GM21423 (cell line): ENCODE results near the gene LRRC47.

ENCODE experiments used
- ATAC-seq: cut with Tn5 transposase; IDR thresholded peaks from one replicate; pipeline ENCODE4 v1.9.1; 2021; ENCODE audit warnings: mild to moderate bottlenecking, moderate library complexity; ENCODE audit not compliant: unreplicated experiment

LRRC47 gene

DNA sequence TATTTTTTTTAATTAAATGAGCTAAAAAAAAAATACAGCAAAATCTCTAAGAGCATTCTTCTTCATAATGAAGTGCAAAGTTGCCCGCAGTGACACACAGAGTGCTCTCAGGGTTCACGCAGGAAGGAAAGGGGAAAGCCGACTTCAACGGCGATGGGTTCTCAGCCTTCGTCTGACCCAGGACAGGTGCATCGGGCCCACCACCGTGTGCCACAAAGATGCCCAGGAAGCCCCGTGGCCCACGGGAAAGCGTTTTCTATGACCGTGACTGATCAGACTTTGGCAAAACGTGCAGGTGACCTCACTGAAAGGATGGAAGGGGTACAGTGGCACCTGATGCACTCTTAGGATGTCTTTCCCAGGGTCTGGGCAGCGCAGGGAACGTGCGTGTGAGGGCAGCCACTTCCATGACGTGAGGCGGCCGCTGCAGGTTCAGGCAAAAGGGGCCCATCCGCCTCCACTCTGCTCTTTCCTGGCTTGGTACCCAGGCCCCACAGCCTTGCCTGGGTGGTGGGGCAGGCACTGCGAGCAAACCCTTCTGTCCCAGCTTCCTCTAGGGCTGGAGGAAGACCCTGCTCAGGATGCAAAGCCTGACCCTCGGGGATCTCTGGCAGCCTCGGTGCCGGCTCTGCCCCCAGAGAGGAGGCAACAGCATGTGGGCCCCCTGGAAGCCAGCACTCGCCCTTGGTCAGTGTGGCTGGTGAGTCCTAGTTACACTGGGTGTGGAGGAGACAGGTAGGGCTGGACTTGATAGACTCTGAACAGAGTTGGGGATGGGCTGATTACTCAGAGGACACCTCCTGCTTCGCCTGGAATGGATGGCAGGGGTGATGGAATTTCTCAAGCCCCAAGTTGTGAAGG lies 8.3 kb downstream of the LRRC47 start:
- no peak for ATAC-seq

DNA sequence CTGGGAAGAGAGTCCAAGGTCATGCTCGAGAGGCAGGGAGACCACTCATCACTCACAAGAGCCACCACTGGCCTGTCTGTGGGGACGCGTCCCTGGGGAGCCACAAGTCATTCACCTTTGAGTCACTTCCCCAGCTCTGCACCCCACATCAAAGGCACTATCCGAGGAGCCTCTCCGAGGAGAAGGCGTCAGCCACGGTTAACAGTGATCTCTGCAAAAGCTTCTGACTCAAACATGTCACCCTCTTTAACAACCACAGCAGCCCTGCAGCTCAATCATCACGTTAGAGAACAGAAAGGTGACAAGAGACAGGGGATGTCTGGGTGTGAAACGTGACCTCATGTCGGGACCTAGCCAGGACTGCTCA lies 9.0 kb downstream of the LRRC47 start:
- ATAC-seq, result no peak

DNA sequence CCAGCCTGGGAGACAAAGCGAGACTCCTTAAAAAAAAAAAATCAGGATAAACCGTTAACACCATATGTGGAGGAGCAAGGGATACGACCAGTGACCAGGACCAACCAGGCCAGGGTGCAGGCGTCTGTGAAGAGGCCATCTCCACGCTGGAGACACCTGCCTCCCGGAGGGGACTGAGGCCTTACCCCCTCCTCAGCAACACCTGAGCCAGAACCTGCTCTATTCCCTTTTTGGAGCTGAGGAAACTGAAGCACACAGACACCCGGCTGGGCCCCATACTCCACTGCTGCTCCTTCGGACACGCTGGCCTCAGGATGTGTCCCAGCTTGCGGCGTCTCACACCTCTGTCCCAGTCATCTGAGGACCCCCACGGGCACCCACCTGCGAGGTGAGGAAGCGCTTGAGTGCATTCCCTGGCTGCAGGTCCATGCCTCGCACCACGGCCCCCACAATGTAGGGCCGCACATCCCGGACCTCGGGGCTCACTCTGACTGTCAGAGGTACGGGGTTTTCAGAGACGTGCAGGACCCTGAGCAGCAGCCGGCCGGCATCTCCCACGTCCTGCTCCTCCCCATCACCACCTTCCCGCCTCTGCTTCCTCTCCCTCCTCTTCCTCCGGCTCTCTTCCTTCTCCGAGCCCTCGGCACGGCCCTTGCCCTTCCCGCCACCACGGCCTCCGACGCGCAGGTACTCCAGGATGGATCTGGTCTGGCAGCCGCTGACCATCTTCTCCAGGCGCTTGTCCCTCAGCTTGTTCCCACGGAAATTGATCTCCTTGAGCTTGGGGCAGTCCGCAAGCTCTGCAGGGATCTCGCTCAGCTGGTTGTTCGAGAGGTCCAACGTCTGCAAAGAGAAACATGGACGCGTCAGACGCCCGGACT lies 9.6 kb downstream of the LRRC47 start:
- ATAC-seq, result no peak

DNA sequence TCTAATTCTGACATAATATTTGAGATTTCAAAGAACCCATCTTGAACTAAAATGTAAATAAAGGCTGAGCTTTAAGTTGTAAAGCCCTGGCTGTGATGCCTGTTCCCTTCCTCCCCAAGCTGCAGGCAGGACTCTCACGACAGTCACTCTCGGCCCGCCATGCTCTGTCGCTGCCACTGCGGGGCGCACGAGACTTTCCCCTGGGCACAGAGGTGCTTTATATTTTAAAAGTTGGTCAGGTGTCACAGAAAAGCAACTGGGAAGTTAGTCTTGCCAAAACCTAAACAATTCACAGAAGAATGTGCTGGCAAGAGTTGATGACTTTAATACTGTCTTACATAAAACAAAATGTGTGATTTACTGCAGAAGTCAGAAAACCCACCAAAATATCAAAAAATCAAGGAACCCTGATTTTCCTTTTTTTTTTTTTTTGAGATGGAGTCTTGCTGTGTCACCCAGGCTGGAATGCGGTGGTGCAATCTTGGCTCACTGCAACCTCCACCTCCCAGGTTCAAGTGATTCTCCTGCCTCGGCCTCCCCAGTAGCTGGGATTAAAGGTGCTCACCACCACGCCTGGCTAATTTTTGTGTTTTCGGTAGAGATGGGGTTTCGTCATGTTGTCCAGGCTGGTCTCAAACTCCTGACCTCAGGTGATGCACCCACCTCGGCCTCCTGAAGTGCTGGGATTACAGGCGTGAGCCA lies 10.7 kb downstream of the LRRC47 start:
- no peak for ATAC-seq

DNA sequence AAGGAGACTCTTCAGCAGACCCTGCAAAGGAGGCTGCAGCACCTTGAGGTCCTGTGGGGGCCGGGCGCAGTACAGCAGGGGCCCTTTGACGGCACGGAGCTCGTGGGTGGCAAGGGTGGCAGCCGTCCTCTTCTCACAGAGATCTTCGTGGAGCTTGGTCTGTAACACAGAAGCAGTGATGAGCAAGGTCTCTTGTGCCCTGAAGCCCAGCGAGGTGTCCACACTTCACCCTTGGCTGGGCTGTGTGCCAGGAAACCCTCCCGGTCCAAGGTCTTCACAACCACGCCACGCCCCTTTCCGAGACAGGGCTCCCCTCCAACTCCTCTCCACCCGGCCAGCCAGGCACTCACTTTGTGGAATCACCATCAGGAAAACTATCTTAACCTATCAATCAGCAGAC lies 11.3 kb downstream of the LRRC47 start:
- ATAC-seq, result no peak

DNA sequence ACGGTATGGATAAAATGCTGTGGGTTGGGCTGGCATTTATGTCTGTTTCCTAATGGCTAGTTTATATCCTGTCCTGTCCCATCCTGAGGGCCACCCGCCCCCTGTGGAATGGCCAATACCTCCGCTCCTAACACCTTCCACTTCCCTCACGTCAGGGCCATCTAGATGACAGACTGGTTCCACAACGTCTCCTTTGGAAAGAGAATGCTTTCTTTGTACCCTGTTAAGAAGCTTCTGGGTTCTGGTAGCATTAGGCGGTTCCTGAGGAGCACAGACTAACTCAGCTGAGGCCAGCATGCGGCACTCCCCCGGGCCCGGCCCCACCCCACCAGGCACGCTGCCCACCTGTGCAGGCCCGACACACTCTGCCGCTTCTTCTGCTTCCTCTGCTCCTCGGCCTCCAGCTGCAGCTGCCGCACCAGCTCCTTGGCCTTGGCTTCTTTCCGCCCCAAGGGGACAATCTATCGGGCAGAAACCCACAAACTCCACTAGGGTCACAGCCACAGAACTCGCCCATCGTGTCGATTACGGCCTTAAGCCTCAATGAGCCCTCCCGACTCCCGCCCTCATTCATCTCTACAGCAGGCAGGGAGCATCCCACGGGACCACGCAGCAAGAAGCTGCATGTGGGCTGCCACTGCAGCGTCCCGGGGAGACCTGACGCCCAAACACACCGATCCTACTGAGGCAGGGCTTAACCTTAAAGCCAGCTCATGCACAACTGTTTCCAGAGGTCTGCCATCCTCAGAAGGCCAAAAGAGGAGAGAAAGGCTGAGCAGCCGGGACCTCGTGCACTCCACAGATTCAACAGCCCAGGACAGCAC lies 12.4 kb downstream of the LRRC47 start:
- ATAC-seq, result no peak

DNA sequence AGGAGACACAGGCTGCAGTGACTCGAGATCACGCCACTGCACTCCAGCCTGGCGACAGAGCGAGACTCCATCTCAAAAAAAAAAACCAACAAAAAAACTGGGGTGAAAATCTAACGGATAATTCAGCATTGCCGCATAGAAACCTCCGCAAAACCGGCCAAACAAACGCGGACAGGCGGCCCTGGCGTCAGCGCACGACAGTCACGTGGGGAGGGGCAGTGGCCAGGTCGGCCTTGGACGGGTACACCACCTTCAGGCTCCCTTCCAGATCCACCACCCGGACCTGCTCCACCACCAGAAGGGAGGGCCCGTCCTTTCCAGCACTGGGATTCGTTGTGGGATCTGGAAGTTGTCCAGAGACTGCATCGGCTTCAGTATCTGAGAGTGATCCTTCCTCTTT lies 15.4 kb downstream of the LRRC47 start:
- ATAC-seq, result no peak

DNA sequence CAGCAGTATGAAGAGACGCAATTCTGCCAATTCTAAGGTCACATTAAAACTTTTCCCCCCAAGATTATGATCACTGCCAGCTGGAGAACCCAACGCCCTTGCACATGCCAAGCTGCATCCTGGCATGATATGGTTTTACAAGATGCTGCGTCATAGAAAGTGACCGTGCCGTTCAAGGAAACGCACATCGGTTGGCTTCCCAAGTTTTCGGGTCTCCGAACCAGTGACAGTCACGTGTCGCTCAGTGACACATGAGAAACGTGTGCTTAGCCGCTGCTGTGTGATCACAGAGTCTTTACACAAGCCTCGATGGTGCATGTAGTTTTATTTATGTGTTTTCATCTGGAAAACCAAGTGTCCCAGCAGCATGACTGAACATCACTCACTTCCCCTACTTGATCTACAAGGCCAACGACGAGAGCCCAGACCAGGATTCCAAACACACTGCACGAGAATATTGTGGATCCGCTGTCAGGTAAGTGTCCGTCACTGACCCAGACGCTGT lies 16.3 kb downstream of the LRRC47 start:
- ATAC-seq, result no peak

DNA sequence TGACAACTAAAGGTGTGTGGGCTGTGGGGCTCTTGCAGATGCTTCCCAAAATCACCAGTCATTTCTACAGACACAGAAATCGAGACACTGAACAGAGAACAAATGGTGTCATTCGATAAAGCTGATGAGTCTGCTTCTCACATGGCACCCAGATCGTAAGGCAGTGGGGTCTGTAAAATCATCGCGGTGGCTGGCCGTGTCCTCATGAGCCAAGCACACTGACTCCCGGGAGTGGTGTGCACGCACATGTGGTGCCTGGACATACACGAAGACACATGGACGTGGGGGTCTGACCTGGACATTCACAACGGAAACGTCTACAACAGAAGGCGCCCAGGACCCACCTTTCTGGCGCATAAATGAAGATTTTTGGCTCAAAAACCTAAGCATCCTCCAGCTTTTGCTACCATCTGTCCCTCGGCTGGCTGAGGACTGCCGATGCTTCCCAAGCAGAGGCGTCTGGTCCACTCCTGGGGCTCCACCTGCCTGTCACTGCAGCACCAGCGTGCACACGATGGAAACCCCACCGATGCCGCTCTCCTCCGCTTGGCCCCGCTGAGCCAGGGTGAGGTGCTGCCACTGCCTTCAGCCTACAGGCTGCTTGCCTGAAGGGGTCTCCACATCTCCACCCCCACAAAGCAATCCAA lies 16.9 kb downstream of the LRRC47 start:
- ATAC-seq, result no peak

DNA sequence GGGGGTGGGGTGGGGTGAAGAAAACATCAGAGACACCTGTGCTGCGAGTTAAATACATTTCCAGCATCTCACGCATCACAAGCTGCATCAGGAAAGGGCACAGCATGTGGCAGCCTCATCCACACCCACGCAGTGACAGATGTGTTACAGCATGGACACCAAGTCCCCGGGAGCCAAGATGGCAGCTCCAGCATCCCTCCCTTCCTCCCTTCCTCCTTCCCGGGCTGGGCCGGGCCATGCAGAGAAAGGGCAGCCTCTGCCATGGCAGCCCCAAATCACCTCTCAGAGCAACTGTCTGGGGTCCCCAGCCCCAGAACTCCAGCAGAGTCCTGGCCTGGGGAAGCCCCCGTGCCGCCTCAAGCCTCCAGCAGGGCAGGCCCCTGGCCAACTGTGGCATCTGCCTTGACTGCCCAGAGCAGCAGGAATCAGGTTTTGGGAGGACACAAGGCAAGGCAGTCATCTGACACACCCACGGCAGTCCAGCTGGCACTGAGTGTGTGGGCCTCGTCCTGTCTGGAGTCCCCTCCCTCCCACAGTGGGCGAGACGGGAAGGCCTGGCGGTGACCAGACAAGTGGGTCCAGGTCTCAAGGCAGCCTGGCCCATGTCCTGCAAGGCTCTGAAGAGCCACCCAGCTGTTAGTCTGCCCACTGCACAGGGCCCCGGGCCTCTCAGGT lies 17.6 kb downstream of the LRRC47 start:
- ATAC-seq, result no peak

DNA sequence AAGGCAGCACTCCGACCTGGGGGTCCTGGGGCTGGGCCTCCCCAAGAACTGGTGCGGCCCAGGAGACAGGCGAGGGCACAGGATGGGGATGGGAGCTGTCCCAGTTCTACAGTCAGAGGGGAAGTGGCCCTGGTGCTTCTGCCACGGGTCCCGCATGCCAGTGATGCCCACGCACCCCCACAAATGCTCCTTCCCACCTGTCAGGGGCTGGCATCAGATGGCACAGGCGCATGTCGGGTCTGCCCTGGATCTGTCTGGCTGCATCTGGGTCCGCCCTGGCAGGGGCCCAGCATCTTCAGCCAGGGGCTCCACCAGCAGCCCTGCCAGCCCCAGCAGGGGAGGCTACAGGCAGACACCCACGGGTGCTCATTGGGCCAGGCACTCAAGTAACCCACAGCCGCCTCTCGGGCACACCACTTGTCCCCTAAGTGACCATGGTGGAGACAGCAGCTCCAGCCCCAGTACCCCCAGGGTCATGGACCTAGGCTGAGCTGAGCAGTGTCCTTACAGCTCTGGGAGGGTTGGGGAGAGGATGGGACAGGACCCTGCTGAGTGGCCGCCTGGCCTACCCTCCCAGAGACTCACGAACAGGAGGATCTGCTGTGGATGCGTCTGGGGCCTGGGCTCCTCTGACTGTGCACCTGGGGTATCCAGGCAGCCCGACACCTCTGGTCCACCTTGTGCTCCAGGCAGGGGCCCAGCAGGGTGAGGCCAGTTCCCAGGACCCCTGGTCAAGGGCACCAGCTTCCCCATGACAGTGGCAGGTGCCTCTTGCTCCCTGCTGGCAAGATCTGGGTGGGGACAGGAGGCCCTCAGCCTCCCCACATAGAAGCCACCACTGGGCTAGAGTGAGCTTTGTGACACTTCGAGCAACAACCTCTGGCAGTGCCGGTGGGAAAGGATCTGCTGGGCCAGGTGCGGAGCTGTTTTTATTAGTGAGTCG lies 18.4 kb downstream of the LRRC47 start:
- no peak for ATAC-seq

DNA sequence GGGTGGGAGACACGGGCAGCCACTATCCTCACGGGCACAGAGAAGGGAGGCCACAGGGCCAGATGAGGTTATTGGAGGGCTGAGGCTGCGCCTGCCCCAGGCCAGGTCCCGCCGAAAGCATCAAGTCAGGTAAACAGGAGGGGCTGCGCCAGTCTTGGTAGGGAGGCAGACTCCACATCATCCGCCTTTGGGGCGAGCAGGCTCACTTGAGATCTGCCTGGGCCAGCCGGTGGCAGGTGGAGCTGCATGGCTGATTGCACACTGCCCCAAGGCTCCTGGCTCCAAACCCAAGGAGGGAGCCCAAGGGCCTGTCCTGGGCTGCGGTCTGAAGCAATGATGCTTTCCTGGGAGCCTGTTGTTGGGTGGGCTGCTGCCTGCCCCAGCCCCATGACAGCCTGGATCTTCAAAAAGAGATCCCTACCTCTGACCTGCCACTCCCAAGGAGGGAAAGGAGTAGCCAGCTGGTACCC lies 19.2 kb downstream of the LRRC47 start:
- no peak for ATAC-seq

DNA sequence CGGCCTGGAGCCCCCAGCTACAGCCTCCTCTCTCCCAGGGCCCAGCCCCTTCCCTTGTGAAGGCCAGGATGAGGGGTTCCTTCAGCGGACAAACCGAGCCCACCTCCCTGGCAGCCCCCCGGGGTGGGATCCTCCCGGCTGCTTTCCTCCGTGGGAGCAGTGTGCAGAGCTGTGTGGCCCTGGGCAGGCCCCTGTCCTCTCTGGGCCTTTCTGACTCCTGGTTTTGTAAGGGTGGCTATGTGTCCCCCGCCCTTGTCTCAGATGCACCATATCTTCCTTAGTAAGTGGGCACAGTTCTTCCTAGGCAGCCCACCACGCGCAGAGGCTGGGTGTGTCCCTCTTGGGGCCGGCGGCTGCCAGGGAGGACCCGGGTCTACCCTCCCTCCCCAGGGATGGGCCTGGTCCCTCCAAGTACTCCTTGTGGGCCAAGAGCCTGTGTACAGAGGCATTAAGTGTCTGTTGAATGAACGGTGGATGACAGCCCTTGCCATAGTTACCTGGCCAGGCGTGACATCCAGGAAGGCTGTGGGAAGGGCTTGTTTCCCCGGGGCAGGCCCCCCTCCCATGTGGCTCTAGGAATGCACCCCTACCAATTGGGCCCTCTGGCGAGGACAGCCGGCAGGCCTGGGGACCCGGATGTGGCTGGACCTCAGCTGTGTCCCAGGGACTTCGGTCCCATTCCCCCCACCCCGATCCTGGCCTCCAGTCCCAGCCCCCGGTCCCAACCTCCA lies 19.9 kb downstream of the LRRC47 start:
- ATAC-seq, result no peak

DNA sequence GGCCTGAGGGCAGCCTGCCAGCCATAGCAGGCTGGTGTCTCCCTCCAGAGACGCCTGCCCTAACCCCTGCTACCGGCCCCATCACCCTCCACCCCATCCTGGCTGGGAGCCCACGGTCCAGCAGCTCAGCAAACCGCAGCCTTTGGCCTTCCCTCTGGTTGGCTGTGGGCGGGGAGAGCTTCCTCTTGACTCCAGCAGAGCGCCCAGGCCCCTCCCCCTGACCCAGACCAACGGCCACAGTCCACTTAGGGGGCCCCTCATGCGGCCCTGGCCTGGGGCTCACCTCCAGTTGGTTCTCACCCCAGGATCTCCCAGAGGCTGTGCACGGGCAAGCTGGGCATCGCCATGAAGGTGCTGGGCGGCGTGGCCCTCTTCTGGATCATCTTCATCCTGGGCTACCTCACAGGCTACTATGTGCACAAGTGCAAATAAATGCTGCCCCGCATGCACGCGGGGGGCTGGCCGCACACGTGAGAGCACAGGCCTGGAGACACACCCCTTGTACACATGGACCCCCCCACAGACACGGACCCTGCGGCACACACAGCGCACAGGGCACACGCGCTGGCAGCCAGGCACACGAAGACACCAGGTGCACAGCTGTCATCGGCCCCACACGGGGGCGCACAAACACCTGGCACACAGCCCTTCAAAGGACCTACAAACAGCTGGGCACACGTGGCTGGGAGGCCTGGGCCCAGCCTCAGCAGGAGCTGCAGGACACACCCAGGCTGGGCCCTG lies 20.6 kb downstream of the LRRC47 start:
- no peak for ATAC-seq

DNA sequence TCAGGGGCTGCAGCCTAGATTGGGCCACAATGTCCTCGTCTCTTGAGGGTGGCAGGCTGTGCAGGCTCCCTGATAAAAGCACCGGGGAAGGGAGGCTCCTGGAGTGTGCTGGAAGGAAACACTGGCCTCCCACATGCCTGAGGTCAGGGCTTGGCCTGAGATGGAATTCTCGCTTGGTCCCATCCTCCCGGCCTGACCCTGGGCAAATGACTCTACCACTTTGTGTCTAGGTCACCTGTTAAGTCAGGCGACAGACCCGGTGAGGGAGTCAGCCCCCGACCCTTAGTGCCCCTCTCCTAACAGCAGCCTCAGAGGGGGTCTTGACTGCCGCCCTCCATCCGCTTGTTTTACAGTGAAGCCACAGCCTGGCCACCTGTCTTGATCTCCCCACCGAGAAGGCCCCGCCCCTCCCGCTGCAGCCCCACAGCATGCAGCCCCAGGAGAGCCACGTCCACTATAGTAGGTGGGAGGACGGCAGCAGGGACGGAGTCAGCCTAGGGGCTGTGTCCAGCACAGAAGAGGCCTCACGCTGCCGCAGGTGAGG lies 21.3 kb downstream of the LRRC47 start:
- ATAC-seq, result no peak

DNA sequence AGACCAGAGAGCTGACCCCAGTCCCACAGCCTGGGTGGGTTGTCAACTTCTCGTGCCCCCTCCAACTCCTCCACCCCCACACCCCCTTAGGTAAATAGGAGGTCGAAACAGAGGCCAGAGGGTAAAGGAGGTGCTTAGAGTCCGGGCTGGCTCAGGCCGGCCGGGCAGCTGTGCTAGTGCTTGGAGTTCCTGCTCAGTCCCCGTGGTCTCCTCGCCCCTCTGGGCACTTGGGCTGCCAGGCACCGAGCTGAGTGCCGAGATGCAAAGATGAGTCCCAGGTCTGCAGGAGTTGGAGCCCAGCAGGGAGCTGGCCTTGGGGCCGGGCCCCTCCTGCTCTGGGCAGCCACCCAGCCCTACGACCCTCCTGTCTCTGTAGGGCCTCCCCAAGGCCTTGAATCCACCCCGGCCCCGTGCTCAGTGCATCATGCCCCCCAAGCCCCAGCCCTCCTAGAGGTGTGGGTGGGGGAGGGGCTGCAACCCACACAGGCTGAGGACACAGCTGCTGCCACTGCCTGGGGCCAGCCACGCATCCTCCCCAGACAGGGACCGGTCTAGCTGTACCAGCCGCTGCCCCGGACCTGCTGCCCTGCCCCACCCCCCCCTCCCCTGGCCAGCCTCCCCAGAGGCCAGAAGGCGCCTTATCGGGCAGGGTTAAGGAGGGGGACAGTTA lies 21.9 kb downstream of the LRRC47 start:
- ATAC-seq, result no peak
